GM03348 (cell line): ENCODE measurements around the gene WEE1.
A peak's percentile ranks its signal among the peaks of the same experiment; 100 is the strongest.

Experiments
- DNase-seq: peaks from one replicate; pipeline ENCODE4 v3.0.0; 2012; ENCODE audit warnings: low spot score

The WEE1 gene

GRCh38 chr11:9566561-9567063 is 6.9 kb upstream of the WEE1 start:
- no peak for DNase-seq

- DNase-seq: no peak
Observed at GRCh38 chr11:9567401-9567800, 6.1 kb upstream of the WEE1 start.

DNA sequence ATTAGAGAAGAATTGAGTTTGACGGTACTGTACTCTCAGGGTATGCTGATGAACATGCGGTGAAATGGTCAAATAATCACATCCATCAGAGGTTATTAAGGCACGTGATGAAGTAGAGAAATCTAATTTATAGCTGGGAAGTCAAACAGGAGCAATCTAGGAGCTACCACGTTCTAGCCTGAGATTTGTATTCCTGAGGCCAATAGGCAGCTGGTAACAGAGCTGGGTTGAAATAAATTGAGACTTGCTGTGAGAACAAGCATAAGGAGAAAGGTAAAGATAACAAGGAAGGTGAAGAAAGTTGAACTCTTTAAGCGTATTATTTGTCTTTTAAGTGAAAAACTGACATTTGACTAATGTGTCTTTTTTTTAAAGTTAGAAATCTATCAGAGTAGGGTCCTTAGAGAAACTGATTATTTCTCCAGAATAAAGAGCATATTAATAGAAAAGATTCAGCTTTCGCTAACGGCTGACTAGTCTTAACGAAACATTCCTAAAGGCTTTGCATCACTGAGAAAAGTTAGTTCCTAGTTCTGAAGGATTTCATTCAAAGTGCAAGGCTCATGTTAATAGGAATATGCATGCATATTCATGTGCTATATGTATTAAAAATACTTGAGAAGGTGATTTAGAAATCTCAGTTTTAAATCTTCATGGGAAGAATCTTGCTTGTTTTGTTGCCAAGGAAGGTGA is 5.2 kb upstream of the WEE1 start:
- DNase-seq: no peak

DNA sequence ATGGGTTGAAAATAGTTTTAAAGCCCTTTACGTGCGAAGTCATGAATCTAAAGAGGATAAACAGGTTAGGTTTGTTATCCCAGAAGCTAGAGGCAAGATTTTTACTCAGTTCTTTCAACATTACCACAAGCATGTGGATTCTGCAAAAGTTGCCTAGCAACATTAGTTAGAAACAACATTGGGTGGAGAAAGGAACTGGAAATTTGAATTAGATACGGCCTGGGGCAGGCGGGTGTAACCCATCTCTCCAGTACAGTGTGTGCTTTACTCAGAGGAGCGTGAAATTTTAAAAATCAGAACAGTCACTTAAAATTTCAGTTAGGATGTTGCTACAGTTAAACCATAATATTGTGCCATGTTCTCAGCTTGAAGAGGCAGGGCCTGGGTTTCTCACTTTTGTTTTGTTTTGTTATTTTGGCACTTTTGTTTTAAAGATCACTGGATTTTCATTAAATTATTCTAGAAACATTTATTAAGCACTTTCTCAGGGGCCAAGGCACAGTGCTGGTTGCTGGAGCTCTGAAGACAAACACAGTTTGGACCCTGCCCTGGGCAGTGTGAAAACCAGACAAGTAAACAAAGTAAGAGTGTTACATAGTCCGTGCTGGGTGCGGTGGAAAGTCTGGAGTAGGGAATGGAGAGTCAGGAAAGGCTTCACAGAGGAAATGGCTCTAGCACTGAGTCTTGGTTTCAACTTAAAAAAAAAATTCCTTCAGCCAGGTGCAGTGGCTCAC is 4.4 kb upstream of the WEE1 start:
- DNase-seq: peak; percentile 72

- no peak for DNase-seq
Observed at GRCh38 chr11:9569588-9570164, 3.8 kb upstream of the WEE1 start.

GRCh38 chr11:9570313-9571025 is 3.0 kb upstream of the WEE1 start:
- DNase-seq: no peak

DNA sequence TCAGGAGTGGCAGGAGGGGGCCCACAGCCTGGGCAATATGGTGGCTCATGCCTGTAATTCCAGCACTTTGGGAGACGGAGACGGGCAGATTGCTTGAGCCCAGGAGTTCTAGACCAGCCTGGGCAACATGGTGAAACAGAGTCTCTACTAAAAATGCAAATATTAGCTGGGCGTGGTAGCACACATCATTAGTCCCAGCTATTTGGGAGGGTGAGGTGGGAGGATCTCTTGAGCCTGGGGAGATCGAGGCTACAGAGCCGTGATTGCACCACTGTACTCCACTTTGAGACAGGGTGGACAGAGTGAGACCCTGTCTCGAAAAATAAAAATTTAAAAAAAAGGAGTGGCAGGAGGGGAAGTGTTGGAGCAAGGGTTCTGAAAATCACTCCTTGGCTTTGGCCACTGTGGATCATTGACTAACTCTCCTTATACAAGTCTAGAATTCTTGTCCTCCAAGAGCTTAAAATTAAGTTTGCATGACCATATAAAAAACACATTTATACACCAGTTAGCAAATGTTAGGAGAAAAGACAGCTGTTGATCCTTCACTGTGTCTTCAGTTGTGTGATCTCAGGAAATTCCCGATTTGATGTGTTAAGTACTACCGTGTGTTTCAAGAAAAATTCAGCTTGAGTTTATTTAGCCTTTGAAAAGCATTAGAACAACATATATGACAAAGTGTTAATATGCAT is 2.3 kb upstream of the WEE1 start:
- DNase-seq: no peak

- no peak for DNase-seq
Observed at GRCh38 chr11:9571763-9572115, 1.7 kb upstream of the WEE1 start.

DNA sequence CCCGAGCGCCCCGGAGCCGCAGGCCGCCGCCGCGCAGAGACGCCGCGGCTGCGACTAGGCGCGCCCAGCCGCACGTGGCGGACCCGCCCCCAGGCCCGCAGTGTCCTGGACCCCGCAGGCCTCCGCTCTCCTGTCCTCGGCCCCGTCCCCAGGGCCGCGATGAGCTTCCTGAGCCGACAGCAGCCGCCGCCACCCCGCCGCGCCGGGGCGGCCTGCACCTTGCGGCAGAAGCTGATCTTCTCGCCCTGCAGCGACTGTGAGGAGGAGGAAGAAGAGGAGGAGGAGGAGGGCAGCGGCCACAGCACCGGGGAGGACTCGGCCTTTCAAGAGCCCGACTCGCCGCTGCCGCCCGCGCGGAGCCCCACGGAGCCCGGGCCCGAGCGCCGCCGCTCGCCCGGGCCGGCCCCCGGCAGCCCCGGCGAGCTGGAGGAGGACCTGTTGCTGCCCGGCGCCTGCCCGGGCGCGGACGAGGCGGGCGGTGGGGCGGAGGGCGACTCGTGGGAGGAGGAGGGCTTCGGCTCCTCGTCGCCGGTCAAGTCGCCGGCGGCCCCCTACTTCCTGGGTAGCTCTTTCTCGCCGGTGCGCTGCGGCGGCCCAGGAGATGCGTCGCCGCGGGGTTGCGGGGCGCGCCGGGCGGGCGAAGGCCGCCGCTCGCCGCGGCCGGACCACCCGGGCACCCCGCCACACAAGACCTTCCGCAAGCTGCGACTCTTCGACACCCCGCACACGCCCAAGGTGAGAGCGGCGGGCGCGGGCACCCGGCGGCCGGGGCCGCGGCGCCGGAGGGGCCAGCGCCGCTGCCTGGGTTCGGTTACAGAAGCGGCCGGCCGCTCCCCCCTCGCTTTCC is 528 bp downstream of the WEE1 start:
- peak; percentile 46 for DNase-seq

DNA sequence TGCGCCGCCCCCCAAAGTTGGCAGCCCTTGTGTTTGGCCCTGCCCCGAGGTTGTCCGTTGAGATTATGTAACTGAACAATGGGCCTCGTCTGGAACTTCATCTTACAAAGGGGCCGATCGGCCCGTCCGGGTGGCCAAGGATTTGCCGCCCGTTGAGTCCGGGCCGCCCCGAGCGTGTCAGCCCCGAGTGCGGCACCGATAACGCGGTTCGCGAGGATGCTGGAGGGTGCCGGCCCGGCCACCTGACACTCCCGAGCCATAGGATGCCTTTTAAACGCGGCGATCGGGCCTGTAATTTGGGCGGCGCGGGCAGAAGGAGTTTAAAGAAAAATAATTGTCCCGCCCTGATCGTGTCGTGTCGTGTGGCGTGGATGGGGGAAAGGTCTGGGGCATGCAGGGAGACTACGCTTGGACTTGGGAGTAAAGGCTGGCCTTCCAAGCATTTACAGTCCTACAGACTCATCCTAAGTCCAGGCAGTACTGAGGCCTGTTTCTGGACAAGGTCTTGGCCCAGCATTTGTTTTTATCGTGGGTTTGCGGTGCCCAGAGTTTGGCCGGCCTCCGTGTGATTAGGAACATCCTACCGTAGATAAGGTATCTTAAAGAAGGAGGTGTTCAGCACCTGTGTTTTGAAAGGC is 1.3 kb downstream of the WEE1 start:
- peak; percentile 35 for DNase-seq

DNA sequence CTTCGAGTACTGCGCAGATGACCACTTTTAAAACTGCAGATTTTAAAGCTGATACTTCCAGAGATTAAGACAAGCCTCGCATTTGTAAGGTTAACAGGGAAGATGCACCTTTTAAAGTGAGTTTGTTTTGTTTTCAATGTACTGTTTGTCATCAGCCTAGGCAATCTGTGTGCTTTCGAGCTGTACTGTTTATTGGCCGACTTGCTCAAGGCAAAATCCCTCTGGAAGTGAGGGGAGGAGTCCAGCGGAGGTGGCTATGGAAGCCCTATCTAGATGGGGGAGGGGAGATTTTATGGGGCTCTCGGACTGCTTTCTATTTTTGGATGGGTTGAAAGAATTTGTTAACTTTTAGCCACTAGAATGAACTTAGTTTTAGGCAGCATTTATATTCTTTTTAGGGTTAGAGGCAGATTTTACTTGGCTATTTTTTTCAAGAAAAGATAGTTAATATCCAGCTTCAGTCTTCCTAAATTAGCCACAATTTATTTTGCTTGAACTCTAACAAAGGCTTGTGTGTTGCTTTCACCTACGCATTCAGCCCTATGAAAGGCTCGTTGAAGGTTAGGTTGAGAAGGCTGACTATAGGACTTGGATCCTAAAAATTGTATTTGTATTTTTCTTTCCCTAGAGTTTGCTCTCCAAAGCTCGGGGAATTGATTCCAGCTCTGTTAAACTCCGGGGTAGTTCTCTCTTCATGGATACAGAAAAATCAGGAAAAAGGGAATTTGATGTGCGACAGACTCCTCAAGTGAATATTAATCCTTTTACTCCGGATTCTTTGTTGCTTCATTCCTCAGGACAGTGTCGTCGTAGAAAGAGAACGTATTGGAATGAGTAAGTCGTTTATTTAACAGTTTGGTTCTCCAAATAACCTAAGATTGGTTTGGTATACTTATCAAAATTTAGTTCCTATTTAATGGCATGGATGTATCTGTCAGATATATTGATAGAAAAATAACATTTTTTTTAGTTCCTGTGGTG is 2.1 kb downstream of the WEE1 start:
- DNase-seq: peak; percentile 78

GRCh38 chr11:9576701-9577381 is 3.4 kb downstream of the WEE1 start:
- no peak for DNase-seq

DNA sequence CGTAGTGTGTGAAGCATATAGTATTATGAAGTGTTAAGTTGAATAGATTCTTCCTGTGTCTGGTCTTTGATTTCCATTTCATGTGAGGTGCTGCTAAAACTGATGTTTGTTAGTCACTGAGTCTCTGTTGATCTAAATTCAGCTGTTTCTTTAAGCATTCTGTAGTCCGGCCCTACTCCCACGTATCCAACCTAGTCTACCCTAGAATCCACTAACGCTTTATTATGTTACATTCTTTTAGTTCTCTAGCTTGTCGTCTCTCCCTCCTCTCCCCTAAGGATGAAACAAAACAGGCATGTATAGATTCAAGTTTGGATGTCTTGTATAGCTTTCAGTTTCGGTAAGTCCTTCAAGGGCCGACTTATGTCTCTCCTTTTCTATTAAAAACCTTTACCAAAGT is 4.1 kb downstream of the WEE1 start:
- no peak for DNase-seq

DNA sequence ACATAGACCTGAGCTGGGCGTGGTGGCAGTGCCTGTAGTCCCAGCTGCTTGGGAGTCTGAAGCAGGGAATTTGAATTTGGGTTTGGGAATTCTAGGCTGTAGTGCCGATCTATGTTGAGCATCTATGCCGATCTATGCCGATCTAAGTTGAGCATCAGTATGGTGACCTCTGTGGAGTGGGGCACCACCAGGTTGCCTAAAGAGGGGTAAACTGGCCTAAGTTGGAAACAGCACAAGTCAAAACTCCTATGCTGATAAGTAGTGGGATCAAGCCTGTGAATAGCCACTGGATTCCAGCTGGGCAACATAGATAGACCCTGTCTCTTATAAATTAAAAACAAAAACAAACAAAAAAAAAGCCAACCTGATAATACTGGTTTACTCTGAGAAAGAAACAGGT is 7.4 kb downstream of the WEE1 start:
- DNase-seq: no peak

GRCh38 chr11:9581556-9582161 is 8.2 kb downstream of the WEE1 start:
- no peak for DNase-seq

GRCh38 chr11:9590717-9591116 is 17.2 kb downstream of the WEE1 start:
- DNase-seq: no peak

- no peak for DNase-seq
Observed at GRCh38 chr11:9594267-9595046, 21.0 kb downstream of the WEE1 start.
